HEK293T (cell line): Measurements from ENCODE around the gene FZR1.

Experiments
- CTCF ChIA-PET: fragments of 350-600 bp; formaldehyde crosslinking; extraction: SDS; loops from one replicate; lab custom pipeline; 2021; ENCODE audit warnings: antibody characterized with exemption, inconsistent platforms; lab: Yijun Ruan, JAX
- POLR2A ChIA-PET: fragments of 350-600 bp; formaldehyde crosslinking; extraction: SDS; loops from one replicate; lab custom pipeline; 2020; ENCODE audit warnings: antibody characterized with exemption, inconsistent platforms; lab: Yijun Ruan, JAX
- DNase-seq: peaks from one replicate; pipeline ENCODE4 v3.0.0; 2012; ENCODE audit warnings: mixed read lengths; ENCODE audit errors: extremely low spot score
- ARNT ChIP-seq: fragments of 450-650 bp; IDR thresholded peaks from 2 replicates; pipeline ENCODE4 v1.6.1; 2017; ENCODE audit warnings: mild to moderate bottlenecking
- BHLHE40 ChIP-seq: fragments of 450-650 bp; IDR thresholded peaks from 2 replicates; pipeline ENCODE4 v1.6.1; 2016; ENCODE audit warnings: mild to moderate bottlenecking, moderate library complexity, borderline replicate concordance
- CTBP1 ChIP-seq: fragments of 450-650 bp; IDR thresholded peaks from 2 replicates; pipeline ENCODE4 v1.6.1; 2016; ENCODE audit warnings: borderline replicate concordance
- ELF4 ChIP-seq: fragments of 450-650 bp; IDR thresholded peaks from 2 replicates; pipeline ENCODE4 v1.6.1; 2017; ENCODE audit warnings: antibody characterized with exemption
- FOXA1 ChIP-seq: fragments of 450-650 bp; IDR thresholded peaks from 2 replicates; pipeline ENCODE4 v1.6.1; 2016; ENCODE audit warnings: mild to moderate bottlenecking
- FOXK2 ChIP-seq: fragments of 450-650 bp; IDR thresholded peaks from 2 replicates; pipeline ENCODE4 v1.6.1; 2016; ENCODE audit warnings: mild to moderate bottlenecking
- FOXM1 ChIP-seq: fragments of 450-650 bp; IDR thresholded peaks from 2 replicates; pipeline ENCODE4 v1.6.1; 2017; ENCODE audit warnings: mild to moderate bottlenecking, borderline replicate concordance
- HDGF ChIP-seq: fragments of 450-650 bp; IDR thresholded peaks from 2 replicates; pipeline ENCODE4 v1.6.1; 2017; ENCODE audit warnings: antibody characterized with exemption, borderline replicate concordance
- L3MBTL2 ChIP-seq: fragments of 450-650 bp; conservative IDR thresholded peaks from 2 replicates; pipeline ENCODE4 v1.6.1; 2016; ENCODE audit warnings: mild to moderate bottlenecking
- LEF1 ChIP-seq: fragments of 450-650 bp; IDR thresholded peaks from 2 replicates; pipeline ENCODE4 v1.6.1; 2017; ENCODE audit warnings: mild to moderate bottlenecking, borderline replicate concordance
- NFRKB ChIP-seq: fragments of 450-650 bp; IDR thresholded peaks from 2 replicates; pipeline ENCODE4 v1.6.1; 2016; ENCODE audit warnings: mild to moderate bottlenecking, moderate library complexity
- PKNOX1 ChIP-seq: fragments of 450-650 bp; IDR thresholded peaks from 2 replicates; pipeline ENCODE4 v1.6.1; 2016
- SP1 ChIP-seq: fragments of 450-650 bp; IDR thresholded peaks from 2 replicates; pipeline ENCODE4 v1.6.1; 2017
- SUZ12 ChIP-seq: fragments of 450-650 bp; IDR thresholded peaks from 2 replicates; pipeline ENCODE4 v1.6.1; 2016; ENCODE audit warnings: mild to moderate bottlenecking
- TARDBP ChIP-seq: fragments of 450-650 bp; IDR thresholded peaks from 2 replicates; pipeline ENCODE4 v1.6.1; 2016
- ZNF384 ChIP-seq: fragments of 450-650 bp; IDR thresholded peaks from 2 replicates; pipeline ENCODE4 v1.6.1; 2016

The FZR1 gene

DNA sequence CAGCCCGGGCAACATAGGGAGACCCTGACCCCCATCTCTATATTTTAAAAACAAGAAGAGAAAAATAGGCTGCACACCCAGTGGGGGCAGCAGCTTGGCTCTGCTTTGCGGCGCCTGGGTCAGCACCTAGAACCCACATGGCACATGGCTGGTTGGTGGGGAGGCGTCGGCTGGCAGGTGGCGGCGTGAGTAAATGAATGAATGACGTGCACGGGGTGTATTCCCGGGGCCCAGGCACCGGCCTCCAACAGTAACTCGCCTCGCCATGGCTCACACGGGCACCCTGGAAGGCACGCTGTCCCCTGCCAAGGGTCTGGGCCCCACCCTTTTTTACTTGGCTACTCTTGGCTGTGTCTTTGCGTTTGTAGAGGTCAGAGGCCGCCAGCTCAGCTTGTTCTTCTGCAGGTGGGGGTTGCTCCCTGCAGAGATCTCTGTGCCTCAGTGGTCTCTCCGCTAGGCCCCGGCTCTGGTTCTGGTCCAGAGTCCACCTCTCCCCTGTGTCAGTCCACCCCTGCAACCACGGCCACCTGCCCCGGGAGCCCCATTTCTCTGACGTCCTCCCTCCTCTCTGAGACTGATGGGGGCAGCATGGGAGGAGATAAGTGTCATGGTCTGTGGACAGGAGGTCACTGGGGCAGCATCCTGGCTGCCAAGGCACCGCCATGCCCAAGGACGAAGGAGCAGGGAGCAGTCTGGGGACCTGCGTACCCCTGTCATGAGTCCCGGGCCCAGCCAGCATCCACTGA, 5.6 kb downstream of the FZR1 start:
- ChIA-PET POLR2A (no interaction called here), CTCF (no interaction called here)
- DNase-seq, result no peak
- TF ChIP-seq ZNF384 (no peak), CTBP1 (no peak), FOXA1 (no peak)

GRCh38 chr19:3512562-3513228, 6.6 kb downstream of the FZR1 start:
- DNase-seq, result no peak
- ChIA-PET POLR2A (interaction anchor here (1.2 kb wide), 1 partner anchor 12 kb away, joined by 3 read pairs; the partner anchor contains the start of gene DOHH), CTCF (no interaction called here)
- no peak for TF ChIP-seq FOXA1
- TF ChIP-seq CTBP1, result no peak
- no peak for TF ChIP-seq FOXM1
- no peak for TF ChIP-seq FOXK2
- TF ChIP-seq PKNOX1, result no peak
- no peak for TF ChIP-seq HDGF
- TF ChIP-seq LEF1, result no peak
- TF ChIP-seq BHLHE40, result no peak
- TF ChIP-seq TARDBP, result no peak
- no peak for TF ChIP-seq SP1
- no peak for TF ChIP-seq L3MBTL2
- TF ChIP-seq ARNT, result no peak
- no peak for TF ChIP-seq ZNF384
- no peak for TF ChIP-seq NFRKB
- no peak for TF ChIP-seq ELF4

DNA sequence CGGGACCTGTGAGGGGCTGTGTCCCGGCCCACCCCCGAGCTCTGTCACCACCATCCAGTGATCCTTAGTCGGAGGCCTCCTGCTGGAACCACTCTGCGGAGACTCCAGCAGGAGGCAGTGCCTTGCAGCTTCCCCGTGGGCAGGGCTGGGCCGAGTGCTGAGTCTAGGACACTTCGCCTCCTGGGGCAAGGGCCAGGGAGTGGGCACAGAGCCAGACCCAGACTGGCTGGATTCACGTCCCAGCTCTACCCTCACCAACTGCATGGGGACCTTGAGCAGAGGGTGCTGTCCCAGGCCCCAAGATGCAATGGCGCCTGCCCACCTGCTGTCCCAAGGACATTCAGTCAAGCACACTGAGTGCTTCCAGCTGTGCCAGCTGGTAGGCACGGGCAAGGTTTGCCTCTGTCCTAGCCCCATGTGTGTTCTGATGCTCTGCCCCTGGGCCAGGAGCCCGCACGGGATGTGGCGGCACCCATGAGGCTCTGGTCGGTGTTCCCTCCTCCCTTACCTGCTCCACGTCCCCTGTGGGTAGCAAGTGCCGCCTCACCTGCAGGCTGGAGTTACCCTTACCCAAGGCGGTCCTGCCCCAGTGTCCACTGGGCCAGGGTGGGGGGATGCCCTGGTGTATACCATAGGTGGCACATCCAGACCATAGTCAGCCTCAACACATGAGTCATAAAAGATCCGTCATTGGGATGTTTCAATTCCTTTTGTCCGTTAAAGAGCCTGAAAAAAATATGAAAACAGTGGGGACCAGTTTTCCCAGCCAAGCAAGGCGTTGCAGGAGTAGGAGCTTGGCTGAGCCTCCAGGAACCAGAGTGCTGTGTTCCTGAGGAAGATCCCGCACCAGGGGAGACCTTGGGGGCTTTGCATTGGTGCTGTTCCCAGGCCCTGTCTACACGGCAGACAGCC, 7.4 kb downstream of the FZR1 start:
- POLR2A ChIA-PET, result interaction anchor here (1.2 kb wide), 1 partner anchor 13 kb away, joined by 3 read pairs; the partner anchor contains the start of gene DOHH
- CTCF ChIA-PET, result no interaction called here
- no peak for DNase-seq
- no peak for TF ChIP-seq CTBP1
- no peak for TF ChIP-seq BHLHE40
- no peak for TF ChIP-seq SUZ12
- no peak for TF ChIP-seq FOXA1
- TF ChIP-seq FOXM1, result no peak
- TF ChIP-seq LEF1, result no peak
- TF ChIP-seq L3MBTL2, result no peak
- TF ChIP-seq HDGF, result no peak
- TF ChIP-seq FOXK2, result no peak
- TF ChIP-seq TARDBP, result no peak
- no peak for TF ChIP-seq ELF4
- no peak for TF ChIP-seq NFRKB
- TF ChIP-seq ARNT, result no peak

GRCh38 chr19:3514930-3515329, 8.8 kb downstream of the FZR1 start:
- CTCF ChIA-PET, result no interaction called here
- POLR2A ChIA-PET, result no interaction called here

DNA sequence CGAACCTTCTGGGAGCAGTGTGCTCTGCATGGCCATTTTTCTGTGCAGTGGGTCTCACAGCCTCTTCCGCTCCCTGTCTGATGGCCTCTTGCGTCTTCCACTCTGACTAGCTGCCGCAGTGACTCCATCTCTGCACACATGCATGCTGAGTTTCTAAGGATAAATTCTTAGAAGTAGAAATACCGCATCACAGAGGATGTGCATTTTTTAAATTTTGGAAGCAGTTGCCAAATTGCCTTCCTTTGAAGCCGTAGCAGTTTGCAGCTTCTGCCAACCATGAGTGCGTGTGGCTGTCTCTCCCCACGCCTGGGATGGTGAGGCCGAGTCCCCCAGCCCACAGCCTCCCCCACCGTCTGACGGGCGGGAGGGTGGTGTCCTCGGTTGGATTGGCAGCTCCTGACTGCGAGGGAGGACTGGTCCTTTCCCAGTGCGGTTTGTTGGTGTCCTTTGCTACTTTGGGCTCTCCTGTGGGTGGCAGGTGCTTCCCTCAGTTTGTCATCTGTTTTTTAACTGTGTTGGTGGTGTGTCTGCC, 9.8 kb downstream of the FZR1 start:
- ChIA-PET CTCF (no interaction called here), POLR2A (no interaction called here)
- TF ChIP-seq PKNOX1 (no peak), L3MBTL2 (no peak), TARDBP (no peak), BHLHE40 (no peak), ARNT (no peak), HDGF (no peak), FOXM1 (no peak), ELF4 (no peak), LEF1 (no peak), NFRKB (no peak), FOXK2 (no peak), SUZ12 (no peak), CTBP1 (no peak), FOXA1 (no peak), ZNF384 (no peak), SP1 (no peak)
- DNase-seq, result no peak

More at GRCh38 chr19:3514930-3515329, 8.8 kb downstream of the FZR1 start:
- TF ChIP-seq FOXA1 (no peak), ELF4 (no peak), BHLHE40 (no peak), NFRKB (no peak), CTBP1 (no peak), FOXM1 (no peak), TARDBP (no peak), ARNT (no peak), LEF1 (no peak), ZNF384 (no peak), SUZ12 (no peak), L3MBTL2 (no peak), PKNOX1 (no peak), SP1 (no peak), FOXK2 (no peak), HDGF (no peak)
- DNase-seq, result no peak
